PC-9 (cell line): ENCODE data around the gene SPATA6. TPM values are rescaled to one million over a fixed set of nuclear protein-coding genes. Genes with fewer than 3 reads are reported as not detected.
"Not testable (repeated sequence)": the region's sequence is repeated elsewhere in the genome, so short reads cannot be mapped to it uniquely, and the experiment has no call there.

Experiments
- BruUV-seq: library from RNA; stranded (reverse); fragments of 400-500 nt; replicated peaks from 2 replicates; lab custom pipeline; 2021; lab: Mats Ljungman, UMichigan
- CTCF ChIA-PET: fragments of 300-600 bp; sonication (Branson Sonifier 250); formaldehyde crosslinking; loops from one replicate; lab custom pipeline; 2022; ENCODE audit warnings: antibody characterized with exemption; lab: Charles Lee
- POLR2A ChIA-PET: fragments of 300-600 bp; sonication (Branson Sonifier 250); formaldehyde crosslinking; loops from one replicate; lab custom pipeline; 2022; ENCODE audit warnings: antibody characterized with exemption; ENCODE audit not compliant: unreplicated experiment; lab: Charles Lee
- DNase-seq, 2 experiments: peaks; one replicate each; pipeline versions ENCODE4 v3.0.0 to v3.0.0-alpha.2; 2015 to 2022; ENCODE audit warnings: mixed read lengths in 1 of 2
- H2AFZ ChIP-seq: fragments of 200-600 bp; sonication (generic); 2 replicates; pipeline ENCODE4 v1.8.1; 2017; ENCODE audit warnings: antibody characterized with exemption
- H3F3A ChIP-seq: fragments of 200-600 bp; sonication (generic); 2 replicates; pipeline ENCODE4 v1.8.1; 2017; ENCODE audit warnings: antibody characterized with exemption, mild to moderate bottlenecking, low read depth; ENCODE audit not compliant: insufficient read depth
- H3K27ac ChIP-seq: fragments of 200-600 bp; sonication (generic); 2 replicates; pipeline ENCODE4 v1.6.1; 2016; ENCODE audit warnings: mixed run types
- H3K27me3 ChIP-seq: fragments of 200-600 bp; sonication (generic); 2 replicates; pipeline ENCODE4 v1.6.1; 2016; ENCODE audit warnings: low read depth, mixed run types; ENCODE audit not compliant: insufficient read depth
- H3K36me3 ChIP-seq: fragments of 200-600 bp; sonication (generic); 2 replicates; pipeline ENCODE4 v1.6.1; 2016; ENCODE audit warnings: low read depth, mixed run types
- H3K4me1 ChIP-seq: fragments of 200-600 bp; sonication (generic); replicated peaks from 2 replicates; pipeline ENCODE4 v1.6.1; 2016; ENCODE audit warnings: mixed run types; ENCODE audit not compliant: insufficient read depth
- H3K4me2 ChIP-seq: fragments of 200-600 bp; sonication (generic); 2 replicates; pipeline ENCODE4 v1.6.1; 2017; ENCODE audit warnings: mixed run types
- H3K4me3 ChIP-seq: fragments of 200-600 bp; sonication (generic); 2 replicates; pipeline ENCODE4 v1.6.1; 2016; ENCODE audit warnings: mixed run types
- H3K79me2 ChIP-seq: fragments of 200-600 bp; sonication (generic); 2 replicates; pipeline ENCODE4 v1.6.1; 2017; ENCODE audit warnings: low read depth, mixed run types
- H3K9me2 ChIP-seq: fragments of 200-600 bp; sonication (generic); 2 replicates; pipeline ENCODE4 v1.8.1; 2017; ENCODE audit warnings: mild to moderate bottlenecking; ENCODE audit not compliant: insufficient read depth
- H3K9me3 ChIP-seq: fragments of 200-600 bp; sonication (generic); 2 replicates; pipeline ENCODE4 v1.8.1; 2016; ENCODE audit warnings: low read depth; ENCODE audit not compliant: insufficient read depth
- H4K20me1 ChIP-seq: fragments of 200-600 bp; sonication (generic); 2 replicates; pipeline ENCODE4 v1.8.1; 2017; ENCODE audit not compliant: insufficient read depth
- EZH2 ChIP-seq: fragments of 200-600 bp; sonication (generic); IDR thresholded peaks from 2 replicates; pipeline ENCODE4 v1.8.0; 2017; ENCODE audit warnings: antibody characterized with exemption, low read depth
- intact Hi-C: fragments of 100-400 bp; cut with micrococcal nuclease; formaldehyde crosslinking; loops from one replicate; pipeline ENCODE4 v1.10.0; 2022; ENCODE audit not compliant: unreplicated experiment
- total RNA-seq: library from RNA; stranded (reverse); gene quantifications from 2 replicates; pipeline ENCODE4 v1.2.3, GENCODE V29; 2021
- TF ChIP-seq, protein P1 (sequence below): fragments of 200-600 bp; sonication (generic); conservative IDR thresholded peaks from 2 replicates; pipeline ENCODE4 v1.6.1; 2017; ENCODE audit warnings: mixed run types, antibody characterized with exemption, mild to moderate bottlenecking, moderate library complexity

SPATA6 gene
- total RNA-seq, 1 experiment from 2014 or later, result not detected

DNA sequence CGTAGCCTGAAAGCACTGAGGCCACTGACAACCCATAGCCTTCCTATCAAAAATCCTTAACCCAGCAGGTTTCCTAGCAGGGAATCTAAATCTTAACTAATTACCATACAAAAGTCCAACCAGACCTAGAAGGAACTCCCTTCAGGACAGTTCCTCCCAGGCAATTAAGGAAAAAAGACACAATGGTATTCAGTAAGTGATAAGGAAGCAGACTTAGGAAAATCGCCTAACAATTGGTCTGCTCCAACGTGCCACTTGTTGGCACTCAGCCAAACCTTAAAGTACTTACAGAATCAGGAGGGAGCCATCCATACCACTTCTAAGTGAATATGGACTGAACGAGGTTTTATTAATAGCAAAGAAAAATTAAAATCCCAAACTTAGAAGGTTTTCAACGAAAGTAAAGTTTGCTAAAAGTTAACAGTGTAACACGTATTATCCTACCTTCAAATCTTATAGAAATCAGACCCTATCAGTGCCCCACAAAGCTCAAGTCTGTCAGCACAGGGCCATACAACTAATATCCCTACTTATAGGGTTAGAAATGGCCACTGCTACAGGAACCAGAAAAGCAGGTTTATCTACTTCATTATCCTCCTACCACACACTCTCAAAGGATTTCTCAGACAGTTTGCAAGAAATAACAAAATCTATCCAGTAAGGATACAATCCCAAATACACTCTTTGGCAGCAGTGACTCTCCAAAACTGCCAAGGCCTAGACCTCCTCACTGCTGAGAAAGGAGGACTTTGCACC, 29.0 kb downstream of the SPATA6 start:
- H3K4me1 ChIP-seq, result no peaks in the 10 kb centered on the region
- no peak for DNase-seq

DNA sequence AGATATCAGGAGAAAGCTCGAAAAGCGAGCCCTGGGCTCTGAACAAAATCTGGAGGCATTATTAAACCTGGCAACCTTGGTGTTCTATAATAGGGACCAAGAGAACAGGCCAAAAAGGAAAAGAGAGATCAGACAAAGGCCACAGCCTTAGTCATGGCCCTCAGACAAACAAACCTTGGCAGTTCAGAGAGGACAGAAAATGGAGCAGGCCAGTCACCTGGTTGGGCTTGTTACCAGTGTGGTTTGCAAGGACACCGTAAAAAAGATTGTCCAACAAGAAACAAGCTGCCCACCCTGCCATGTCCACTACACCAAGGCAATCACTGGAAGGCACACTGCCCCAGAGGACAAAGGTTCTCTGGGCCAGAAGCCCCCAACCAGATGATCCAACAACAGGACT, 31.2 kb downstream of the SPATA6 start:
- H4K20me1 ChIP-seq, H3K79me2 ChIP-seq, H3K4me3 ChIP-seq, H3K4me2 ChIP-seq, H2AFZ ChIP-seq, POLR2A ChIA-PET, H3K27ac ChIP-seq, H3K36me3 ChIP-seq, DNase-seq, intact Hi-C loops, BruUV-seq, H3K9me2 ChIP-seq, H3F3A ChIP-seq, H3K4me1 ChIP-seq, CTCF ChIA-PET, H3K9me3 ChIP-seq: not testable (repeated sequence)
- peaks cover 13% of the 10 kb centered on the region; the same call in 1 of the 2 replicates for H3K27me3 ChIP-seq

More for the DNA sequence above, 29.0 kb downstream of the SPATA6 start:
- Histone ChIP-seq H3K9me2 (no peaks in the 10 kb centered on the region), H3F3A (no peaks in the 10 kb centered on the region), H3K4me2 (no peak overlapping the region), H3K36me3 (no peaks in the 10 kb centered on the region), H3K4me3 (no peak overlapping the region), H3K27ac (no peak overlapping the region), H4K20me1 (no peaks in the 10 kb centered on the region), H2AFZ (no peak overlapping the region), H3K27me3 (peaks cover 12% of the 10 kb centered on the region; the same call in 1 of the 2 replicates), H3K9me3 (no peaks in the 10 kb centered on the region), H3K79me2 (no peaks in the 10 kb centered on the region)
- CTCF ChIA-PET, result no interaction called here
- BruUV-seq, result no TSS peak
- intact Hi-C loops, result no loop called here
- TF ChIP-seq, protein P1, sequence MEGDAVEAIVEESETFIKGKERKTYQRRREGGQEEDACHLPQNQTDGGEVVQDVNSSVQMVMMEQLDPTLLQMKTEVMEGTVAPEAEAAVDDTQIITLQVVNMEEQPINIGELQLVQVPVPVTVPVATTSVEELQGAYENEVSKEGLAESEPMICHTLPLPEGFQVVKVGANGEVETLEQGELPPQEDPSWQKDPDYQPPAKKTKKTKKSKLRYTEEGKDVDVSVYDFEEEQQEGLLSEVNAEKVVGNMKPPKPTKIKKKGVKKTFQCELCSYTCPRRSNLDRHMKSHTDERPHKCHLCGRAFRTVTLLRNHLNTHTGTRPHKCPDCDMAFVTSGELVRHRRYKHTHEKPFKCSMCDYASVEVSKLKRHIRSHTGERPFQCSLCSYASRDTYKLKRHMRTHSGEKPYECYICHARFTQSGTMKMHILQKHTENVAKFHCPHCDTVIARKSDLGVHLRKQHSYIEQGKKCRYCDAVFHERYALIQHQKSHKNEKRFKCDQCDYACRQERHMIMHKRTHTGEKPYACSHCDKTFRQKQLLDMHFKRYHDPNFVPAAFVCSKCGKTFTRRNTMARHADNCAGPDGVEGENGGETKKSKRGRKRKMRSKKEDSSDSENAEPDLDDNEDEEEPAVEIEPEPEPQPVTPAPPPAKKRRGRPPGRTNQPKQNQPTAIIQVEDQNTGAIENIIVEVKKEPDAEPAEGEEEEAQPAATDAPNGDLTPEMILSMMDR, result no peak
- no peak for TF ChIP-seq EZH2
- POLR2A ChIA-PET, result no interaction called here

DNA sequence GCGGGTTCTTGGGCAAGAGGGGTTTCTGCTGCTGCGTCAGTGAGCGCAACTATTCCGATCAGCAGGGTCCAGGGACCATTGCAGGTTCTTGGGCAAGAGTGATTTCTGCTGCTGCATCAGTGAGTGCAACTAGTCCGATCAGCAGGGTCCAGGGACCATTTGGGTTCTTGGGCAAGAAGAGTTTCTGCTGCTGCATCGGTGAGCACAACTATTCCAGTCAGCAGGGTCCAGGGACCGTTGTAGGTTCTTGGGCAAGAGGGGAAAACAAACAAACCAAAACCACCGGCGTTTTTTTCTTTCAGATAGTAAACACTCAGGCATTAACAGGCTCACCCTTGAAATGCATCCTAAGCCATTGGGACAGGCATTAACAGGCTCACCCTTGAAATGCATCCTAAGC, 32.6 kb downstream of the SPATA6 start:
- CTCF ChIA-PET, result no interaction called here
- Histone ChIP-seq H2AFZ (no peak overlapping the region), H3K4me3 (no peak overlapping the region), H3K9me3 (no peaks in the 10 kb centered on the region), H3K9me2 (no peaks in the 10 kb centered on the region), H3K4me2 (no peak overlapping the region), H3K4me1 (no peaks in the 10 kb centered on the region), H3F3A (no peaks in the 10 kb centered on the region), H3K79me2 (no peaks in the 10 kb centered on the region), H3K27ac (no peak overlapping the region), H4K20me1 (no peaks in the 10 kb centered on the region), H3K36me3 (no peaks in the 10 kb centered on the region), H3K27me3 (peaks cover 13% of the 10 kb centered on the region; the same call in 1 of the 2 replicates)
- POLR2A ChIA-PET, result no interaction called here
- TF ChIP-seq EZH2, result no peak
- TF ChIP-seq, protein P1, result no peak
- DNase-seq, result no peak
- no TSS peak for BruUV-seq
- intact Hi-C loops, result no loop called here

DNA sequence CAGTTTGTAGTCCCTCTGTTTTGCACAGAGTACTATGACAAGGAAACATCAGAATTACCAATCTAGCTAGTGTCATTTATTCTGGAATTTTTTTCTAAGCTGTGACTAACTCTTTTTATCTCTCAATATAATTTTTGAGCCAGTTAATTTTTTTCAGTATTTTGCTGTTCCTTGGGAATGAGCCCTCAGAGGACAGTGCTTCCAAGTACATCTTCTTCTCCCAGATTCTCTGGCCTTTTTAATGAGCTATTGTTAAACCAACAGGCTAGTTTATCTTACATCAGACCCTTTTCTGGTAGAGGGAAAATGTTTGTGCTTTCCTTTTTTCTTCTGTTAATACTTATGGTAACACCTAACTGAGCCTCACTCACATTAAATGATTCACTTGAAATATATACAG, 34.6 kb downstream of the SPATA6 start:
- POLR2A ChIA-PET, CTCF ChIA-PET, H2AFZ ChIP-seq, H3K79me2 ChIP-seq, intact Hi-C loops, DNase-seq, H4K20me1 ChIP-seq, H3K9me3 ChIP-seq, H3F3A ChIP-seq, H3K27ac ChIP-seq, H3K4me3 ChIP-seq, H3K4me1 ChIP-seq, H3K9me2 ChIP-seq, H3K36me3 ChIP-seq, H3K4me2 ChIP-seq, BruUV-seq: not testable (repeated sequence)
- H3K27me3 ChIP-seq, result peaks cover 13% of the 10 kb centered on the region; the same call in 1 of the 2 replicates

DNA sequence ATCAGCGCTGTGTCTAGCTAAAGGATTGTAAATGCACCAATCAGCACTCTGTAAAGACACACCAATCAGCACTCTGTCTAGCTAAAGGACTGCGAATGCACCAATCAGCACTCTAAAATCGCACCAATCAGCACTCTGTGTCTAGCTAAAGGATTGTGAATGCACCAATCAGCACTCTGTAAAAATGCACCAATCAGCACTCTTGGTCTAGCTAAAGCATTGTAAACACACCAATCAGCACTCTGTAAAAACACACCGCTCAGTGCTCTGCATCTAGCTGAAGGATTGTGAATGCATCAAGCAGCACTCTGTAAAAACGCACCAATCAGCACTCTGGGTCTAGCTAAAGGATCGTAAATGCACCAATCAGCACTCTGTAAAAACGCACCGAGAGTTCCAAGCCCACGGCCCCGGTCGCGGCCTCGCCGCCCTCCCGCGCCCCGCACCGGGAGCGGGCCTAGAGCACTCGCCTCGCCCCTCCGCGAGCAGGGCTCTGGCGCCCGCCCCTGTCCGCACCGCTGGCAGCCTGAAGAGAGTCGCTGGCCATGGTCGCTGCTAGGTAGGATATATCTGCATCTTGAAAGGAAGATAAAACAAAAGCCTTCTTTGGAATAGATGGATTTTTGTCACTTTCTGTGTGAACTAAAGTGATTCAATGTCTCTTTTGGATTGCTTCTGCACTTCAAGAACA, 36.5 kb downstream of the SPATA6 start:
- CTCF ChIA-PET, H3K9me2 ChIP-seq, intact Hi-C loops, H4K20me1 ChIP-seq, H3K79me2 ChIP-seq, H3K36me3 ChIP-seq, H3K9me3 ChIP-seq, POLR2A ChIA-PET, H3K4me2 ChIP-seq, DNase-seq, BruUV-seq, H3K4me1 ChIP-seq, H3K27ac ChIP-seq, H3K4me3 ChIP-seq, H2AFZ ChIP-seq, H3F3A ChIP-seq: not testable (repeated sequence)
- peaks cover 13% of the 10 kb centered on the region; the same call in 1 of the 2 replicates for H3K27me3 ChIP-seq
